SU-DHL-6 (cell line): ENCODE results near the gene HSF2BP.

Experiments
- H2AFZ ChIP-seq: fragments of 200-600 bp; sonication (generic); 2 replicates; pipeline ENCODE4 v1.6.1; 2014; ENCODE audit warnings: low read depth, mild to moderate bottlenecking, moderate library complexity, mixed read lengths, antibody characterized with exemption, low read length; ENCODE audit not compliant: severe bottlenecking
- H3F3A ChIP-seq: fragments of 200-600 bp; shearing (Covaris generic); 2 replicates; pipeline ENCODE4 v1.6.0; 2016; ENCODE audit warnings: antibody characterized with exemption, mild to moderate bottlenecking; ENCODE audit not compliant: insufficient read depth
- H3K27ac ChIP-seq: fragments of 200-600 bp; sonication (generic); 2 replicates; pipeline ENCODE4 v1.5.1; 2016; ENCODE audit warnings: low read depth, mild to moderate bottlenecking, low read length, moderate library complexity, mixed read lengths
- H3K27me3 ChIP-seq: fragments of 200-600 bp; sonication (generic), shearing (Covaris generic); 2 replicates; pipeline ENCODE4 v1.6.0; 2014; ENCODE audit warnings: mild to moderate bottlenecking, low read length
- H3K36me3 ChIP-seq: fragments of 200-600 bp; sonication (generic); 2 replicates; pipeline ENCODE4 v1.6.1; 2014; ENCODE audit warnings: mild to moderate bottlenecking, low read length, mixed read lengths
- H3K4me2 ChIP-seq: fragments of 300-600, 200-600 bp; shearing (Covaris generic), sonication (generic); 2 replicates; pipeline ENCODE4 v1.6.0; 2014; ENCODE audit warnings: low read length, low read depth, mild to moderate bottlenecking; ENCODE audit not compliant: poor library complexity, severe bottlenecking
- H3K4me3 ChIP-seq: fragments of 200-600 bp; sonication (generic); 2 replicates; pipeline ENCODE4 v1.5.1; 2014; ENCODE audit warnings: antibody characterized with exemption, low read length, mild to moderate bottlenecking, mixed read lengths; ENCODE audit not compliant: insufficient read depth, poor library complexity, severe bottlenecking
- H3K79me2 ChIP-seq: fragments of 200-600 bp; sonication (generic); 2 replicates; pipeline ENCODE4 v1.6.1; 2014; ENCODE audit warnings: mild to moderate bottlenecking, low read length, moderate library complexity; ENCODE audit not compliant: insufficient read depth
- H3K9ac ChIP-seq: fragments of 200-600 bp; sonication (generic); 2 replicates; pipeline ENCODE4 v1.7.0; 2014; ENCODE audit warnings: mild to moderate bottlenecking, low read length
- H3K9me2 ChIP-seq: fragments of 200-600 bp; sonication (generic); replicated peaks from 2 replicates; pipeline ENCODE4 v1.6.1; 2014; ENCODE audit warnings: low read length; ENCODE audit not compliant: insufficient read depth
- H3K9me3 ChIP-seq: fragments of 200-600 bp; sonication (generic); 2 replicates; pipeline ENCODE4 v1.6.1; 2014; ENCODE audit warnings: low read length, mixed read lengths; ENCODE audit not compliant: insufficient read depth
- H4K20me1 ChIP-seq: fragments of 200-600 bp; sonication (generic); 2 replicates; pipeline ENCODE4 v1.6.1; 2014; ENCODE audit warnings: low read depth, mild to moderate bottlenecking, antibody characterized with exemption, low read length, moderate library complexity, mixed read lengths
- EZH2phosphoT487 ChIP-seq: fragments of 200-600 bp; sonication (generic), shearing (Covaris generic); conservative IDR thresholded peaks from 2 replicates; pipeline ENCODE4 v1.6.1; 2018; ENCODE audit warnings: mild to moderate bottlenecking, antibody characterized with exemption, low read length, moderate library complexity, mixed read lengths
- TF ChIP-seq, protein P1 (sequence below): fragments of 200-600 bp; sonication (generic); IDR thresholded peaks from one replicate; pipeline ENCODE4 v1.5.1; 2017; ENCODE audit warnings: antibody characterized with exemption, mild to moderate bottlenecking, low read length, moderate library complexity; ENCODE audit not compliant: insufficient read depth, poor library complexity, severe bottlenecking

HSF2BP gene

GRCh38 chr21:43626390-43626789 lies 32.9 kb downstream of the HSF2BP start:
- Histone ChIP-seq H3F3A (no peaks in the 10 kb centered on the region), H3K4me3 (no peak overlapping the region), H3K27ac (no peak overlapping the region), H3K9ac (no peak overlapping the region), H3K36me3 (no peaks in the 10 kb centered on the region), H4K20me1 (no peaks in the 10 kb centered on the region), H2AFZ (no peak overlapping the region), H3K79me2 (no peaks in the 10 kb centered on the region), H3K4me2 (no peak overlapping the region), H3K27me3 (no peaks in the 10 kb centered on the region), H3K9me3 (no peaks in the 10 kb centered on the region), H3K9me2 (no peaks in the 10 kb centered on the region)
- TF ChIP-seq, protein P1, sequence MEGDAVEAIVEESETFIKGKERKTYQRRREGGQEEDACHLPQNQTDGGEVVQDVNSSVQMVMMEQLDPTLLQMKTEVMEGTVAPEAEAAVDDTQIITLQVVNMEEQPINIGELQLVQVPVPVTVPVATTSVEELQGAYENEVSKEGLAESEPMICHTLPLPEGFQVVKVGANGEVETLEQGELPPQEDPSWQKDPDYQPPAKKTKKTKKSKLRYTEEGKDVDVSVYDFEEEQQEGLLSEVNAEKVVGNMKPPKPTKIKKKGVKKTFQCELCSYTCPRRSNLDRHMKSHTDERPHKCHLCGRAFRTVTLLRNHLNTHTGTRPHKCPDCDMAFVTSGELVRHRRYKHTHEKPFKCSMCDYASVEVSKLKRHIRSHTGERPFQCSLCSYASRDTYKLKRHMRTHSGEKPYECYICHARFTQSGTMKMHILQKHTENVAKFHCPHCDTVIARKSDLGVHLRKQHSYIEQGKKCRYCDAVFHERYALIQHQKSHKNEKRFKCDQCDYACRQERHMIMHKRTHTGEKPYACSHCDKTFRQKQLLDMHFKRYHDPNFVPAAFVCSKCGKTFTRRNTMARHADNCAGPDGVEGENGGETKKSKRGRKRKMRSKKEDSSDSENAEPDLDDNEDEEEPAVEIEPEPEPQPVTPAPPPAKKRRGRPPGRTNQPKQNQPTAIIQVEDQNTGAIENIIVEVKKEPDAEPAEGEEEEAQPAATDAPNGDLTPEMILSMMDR, result no peak
- no peak for TF ChIP-seq EZH2phosphoT487

GRCh38 chr21:43624339-43624738 lies 34.9 kb downstream of the HSF2BP start:
- H3K36me3 ChIP-seq, result no peaks in the 10 kb centered on the region
- no peaks in the 10 kb centered on the region for H3K9me2 ChIP-seq
- H3F3A ChIP-seq, result no peaks in the 10 kb centered on the region
- no peaks in the 10 kb centered on the region for H3K79me2 ChIP-seq
- no peak overlapping the region for H3K4me3 ChIP-seq
- no peak overlapping the region for H2AFZ ChIP-seq
- no peak overlapping the region for H3K4me2 ChIP-seq
- H3K9me3 ChIP-seq, result 0 out of 2 replicates have a peak, but pooled peaks cover 7% of the 10 kb centered on the region
- H3K27ac ChIP-seq, result no peak overlapping the region
- no peak for TF ChIP-seq EZH2phosphoT487
- TF ChIP-seq, protein P1, result no peak
- no peak overlapping the region for H3K9ac ChIP-seq
- H4K20me1 ChIP-seq, result no peaks in the 10 kb centered on the region
- no peaks in the 10 kb centered on the region for H3K27me3 ChIP-seq

DNA sequence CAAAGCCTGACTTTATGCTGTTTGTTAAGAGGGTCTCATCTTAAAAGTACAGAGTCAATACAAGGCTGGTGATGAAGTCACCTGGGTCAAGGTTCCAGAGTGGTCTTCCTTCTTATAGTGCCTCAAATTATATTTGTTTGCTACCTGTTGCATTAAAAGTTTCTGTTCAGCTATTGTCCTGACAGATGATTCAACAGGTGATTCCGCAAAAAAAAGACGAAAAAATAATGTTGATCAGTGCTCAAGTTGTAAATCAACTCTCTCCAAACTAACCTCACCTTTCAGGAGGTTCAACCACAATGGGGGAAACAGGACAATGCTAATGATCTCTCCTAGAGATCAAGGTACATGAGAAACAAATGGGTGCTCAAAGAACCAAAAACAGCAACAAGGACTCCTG lies 35.7 kb downstream of the HSF2BP start:
- H3K4me2 ChIP-seq, result no peak overlapping the region
- no peaks in the 10 kb centered on the region for H3K79me2 ChIP-seq
- H3K4me3 ChIP-seq, result no peak overlapping the region
- no peak overlapping the region for H3K9ac ChIP-seq
- H2AFZ ChIP-seq, result no peak overlapping the region
- no peaks in the 10 kb centered on the region for H3K9me2 ChIP-seq
- H3K27ac ChIP-seq, result no peak overlapping the region
- TF ChIP-seq EZH2phosphoT487, result no peak
- TF ChIP-seq, protein P1, result no peak
- H3K36me3 ChIP-seq, result no peaks in the 10 kb centered on the region
- no peaks in the 10 kb centered on the region for H3K27me3 ChIP-seq
- no peaks in the 10 kb centered on the region for H4K20me1 ChIP-seq
- H3F3A ChIP-seq, result no peaks in the 10 kb centered on the region
- 0 out of 2 replicates have a peak, but pooled peaks cover 7% of the 10 kb centered on the region for H3K9me3 ChIP-seq
